22Rv1 (cell line): ENCODE data around the gene OMA1.

Experiments
- H3K27ac ChIP-seq: fragments of 450-650 bp; 2 replicates; pipeline ENCODE4 v1.5.1; 2017
- ZFX ChIP-seq: fragments of 450-650 bp; IDR thresholded peaks from 2 replicates; pipeline ENCODE4 v1.6.1; 2017; ENCODE audit warnings: antibody characterized with exemption, borderline replicate concordance
- TF ChIP-seq, protein P1 (sequence below): fragments of 450-650 bp; IDR thresholded peaks from 2 replicates; pipeline ENCODE4 v1.5.1; 2017; ENCODE audit warnings: mild to moderate bottlenecking

OMA1 gene

GRCh38 chr1:58580186-58580585, 33.7 kb upstream of the OMA1 start:
- H3K27ac ChIP-seq: no peak overlapping the region
- TF ChIP-seq ZFX: no peak
- TF ChIP-seq, protein P1, sequence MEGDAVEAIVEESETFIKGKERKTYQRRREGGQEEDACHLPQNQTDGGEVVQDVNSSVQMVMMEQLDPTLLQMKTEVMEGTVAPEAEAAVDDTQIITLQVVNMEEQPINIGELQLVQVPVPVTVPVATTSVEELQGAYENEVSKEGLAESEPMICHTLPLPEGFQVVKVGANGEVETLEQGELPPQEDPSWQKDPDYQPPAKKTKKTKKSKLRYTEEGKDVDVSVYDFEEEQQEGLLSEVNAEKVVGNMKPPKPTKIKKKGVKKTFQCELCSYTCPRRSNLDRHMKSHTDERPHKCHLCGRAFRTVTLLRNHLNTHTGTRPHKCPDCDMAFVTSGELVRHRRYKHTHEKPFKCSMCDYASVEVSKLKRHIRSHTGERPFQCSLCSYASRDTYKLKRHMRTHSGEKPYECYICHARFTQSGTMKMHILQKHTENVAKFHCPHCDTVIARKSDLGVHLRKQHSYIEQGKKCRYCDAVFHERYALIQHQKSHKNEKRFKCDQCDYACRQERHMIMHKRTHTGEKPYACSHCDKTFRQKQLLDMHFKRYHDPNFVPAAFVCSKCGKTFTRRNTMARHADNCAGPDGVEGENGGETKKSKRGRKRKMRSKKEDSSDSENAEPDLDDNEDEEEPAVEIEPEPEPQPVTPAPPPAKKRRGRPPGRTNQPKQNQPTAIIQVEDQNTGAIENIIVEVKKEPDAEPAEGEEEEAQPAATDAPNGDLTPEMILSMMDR: no peak

DNA sequence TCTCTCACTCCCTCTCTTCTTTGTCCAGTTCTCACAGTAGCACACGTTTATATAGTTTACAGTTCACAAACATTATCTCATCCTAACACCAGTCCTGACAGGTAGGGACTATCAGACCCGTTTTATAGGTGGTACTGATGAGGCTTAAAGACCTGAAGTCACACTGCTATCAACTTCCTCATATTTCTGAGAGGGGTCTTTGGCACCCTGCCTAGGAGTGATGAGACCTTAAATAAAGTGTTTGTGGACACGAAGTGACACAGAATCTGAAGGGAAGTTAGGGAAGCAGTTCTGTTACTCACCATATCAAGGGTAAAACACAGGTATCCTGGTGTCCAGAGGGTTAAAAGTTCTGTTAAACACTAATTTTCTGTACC, 31.1 kb upstream of the OMA1 start:
- TF ChIP-seq, protein P1: no peak
- TF ChIP-seq ZFX: no peak
- 0 out of 2 replicates have a peak overlapping the region, but pooled peaks have one; percentile 20 for H3K27ac ChIP-seq

- TF ChIP-seq, protein P1: no peak
- no peak for TF ChIP-seq ZFX
- 0 out of 2 replicates have a peak within 1 kb of the TSS, but pooled peaks have one; percentile 20 for H3K27ac ChIP-seq
These were observed 30.5 kb upstream of the OMA1 start, which contains the start of gene TACSTD2 for GRCh38 chr1:58576727-58577653. Gene TACSTD2, minus strand, starts transcription at chr1:58577252. Its CDS starts 96 bp downstream, at chr1:58577156.

DNA sequence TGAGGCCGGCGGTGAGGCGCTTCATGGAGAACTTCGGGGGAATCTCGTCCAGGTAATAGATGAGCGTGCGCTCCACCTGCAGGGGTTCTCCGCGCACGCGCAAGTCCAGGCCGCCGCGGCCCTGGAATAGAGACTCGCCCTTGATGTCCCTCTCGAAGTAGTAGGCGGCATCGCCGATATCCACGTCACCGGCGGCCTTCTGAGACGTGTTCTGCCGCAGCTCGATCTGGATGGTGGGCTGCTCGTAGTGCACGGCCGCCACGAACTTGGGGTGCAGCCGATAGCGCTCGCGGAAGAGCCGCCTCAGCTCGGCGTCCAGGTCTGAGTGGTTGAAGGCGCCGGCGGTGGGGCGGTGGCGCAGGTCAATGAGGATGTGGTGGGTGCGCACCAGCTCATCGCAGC, 29.8 kb upstream of the OMA1 start:
- no peak overlapping the region for H3K27ac ChIP-seq
- TF ChIP-seq, protein P1: no peak
- TF ChIP-seq ZFX: no peak

- TF ChIP-seq, protein P1: no peak
- TF ChIP-seq ZFX: no peak
- no peak overlapping the region for H3K27ac ChIP-seq
These were observed 29.2 kb upstream of the OMA1 start for GRCh38 chr1:58575551-58576324.

- no peak overlapping the region for H3K27ac ChIP-seq
These were observed 28.3 kb upstream of the OMA1 start for GRCh38 chr1:58574816-58575215.

More at GRCh38 chr1:58574816-58575215, 28.3 kb upstream of the OMA1 start:
- TF ChIP-seq, protein P1: no peak
- TF ChIP-seq ZFX: no peak
